Heart right ventricle (tissue), 16 donors: ENCODE measurements around the gene OR52W1. TPM values are rescaled to one million over a fixed set of nuclear protein-coding genes. Genes with fewer than 3 reads are reported as not detected.
A peak's percentile ranks its signal among the peaks of the same experiment; 100 is the strongest.
"Not testable (repeated sequence)": the region's sequence is repeated elsewhere in the genome, so short reads cannot be mapped to it uniquely, and the experiment has no call there.

Source experiments
- ATAC-seq, 8 donors: fragments of 200-7000 bp; cut with Tn5 transposase; one replicate each; pipeline ENCODE4 v1.9.1; 2020; ENCODE audit warnings: mild to moderate bottlenecking in 8 of 8, moderate library complexity in 8 of 8, moderate number of reproducible peaks in 1 of 8
- DNase-seq, 2 donors: peaks; one replicate each; pipeline ENCODE4 v3.0.0-alpha.2; 2020
- H3K27ac ChIP-seq, 10 donors: fragments of 200-600 bp; sonication (generic) in 2 of 10; one replicate each; pipeline versions ENCODE4 v1.5.0 to v1.8.0; 2020 to 2022; ENCODE audit warnings: mild to moderate bottlenecking in 3 of 10
- H3K27me3 ChIP-seq, 7 donors: fragments of 200-600 bp; one replicate each; pipeline ENCODE4 v1.8.0; 2021 to 2022; ENCODE audit warnings: mild to moderate bottlenecking in 2 of 7
- H3K36me3 ChIP-seq, 9 donors: fragments of 200-600 bp; sonication (generic) in 1 of 9; one replicate each; pipeline versions ENCODE4 v1.5.0 to v1.8.0; 2020 to 2022; ENCODE audit warnings: mild to moderate bottlenecking in 2 of 9
- H3K4me1 ChIP-seq, 9 donors: fragments of 200-600 bp; sonication (generic) in 1 of 9; one replicate each; pipeline versions ENCODE4 v1.5.0 to v1.8.0; 2020 to 2022; ENCODE audit warnings: mild to moderate bottlenecking in 4 of 9
- H3K4me3 ChIP-seq, 10 donors: fragments of 200-600 bp; sonication (generic) in 2 of 10; one replicate each; pipeline versions ENCODE4 v1.5.0 to v1.8.0; 2020 to 2022; ENCODE audit warnings: mild to moderate bottlenecking in 7 of 10, moderate library complexity in 2 of 10
- H3K9me3 ChIP-seq, 11 donors: fragments of 200-600 bp in 10 of 11; sonication (generic) in 2 of 11; one replicate each; pipeline versions ENCODE4 v1.5.0 to v1.8.0; 2013 to 2022; ENCODE audit warnings: mild to moderate bottlenecking in 2 of 11, control low read depth in 1 of 11, moderate library complexity in 1 of 11
- WGBS, 2 donors: extraction: QIAGEN DNeasy Blood & Tissue Kit; methylation state at CpG; one replicate each; pipeline ENCODE4 v1.1.7; 2013; ENCODE audit warnings: inconsistent platforms in 1 of 2; 5-methylcytosine and 5-hydroxymethylcytosine counted together
- intact Hi-C, 10 donors: fragments of 100-400 bp; cut with DNase I; formaldehyde crosslinking; loops; one replicate each; pipeline versions ENCODE4 v1.11.1 to v1.14.2; 2022
- polyA plus RNA-seq, 2 donors: library from polyadenylated mRNA; stranded (reverse); fragments of 200-250 nt; gene quantifications; one replicate each; pipeline ENCODE4 v1.2.3, GENCODE V29; 2013
- total RNA-seq, 10 donors: library from RNA; stranded (reverse); fragmentation: NEBNext Ultra II Directional in 3 of 10; extraction: Animal tissue kit (Norgen Biotek cat#: 25700) in 3 of 10; gene quantifications; one replicate each; pipeline versions ENCODE4 v1.2.1 to v1.2.4, GENCODE V29; 2021 to 2023
- TF ChIP-seq, protein P1 (sequence below), 9 donors: fragments of 200-600 bp; sonication (generic) in 2 of 9; IDR thresholded peaks; one replicate each; pipeline versions ENCODE4 v1.5.0 to v1.8.0; 2021 to 2022; ENCODE audit warnings: antibody characterized with exemption in 9 of 9, mild to moderate bottlenecking in 5 of 9, moderate library complexity in 1 of 9
- donor health status: Arrhythmogenic right ventricular cardiomyopathy.
- donor health status: ischemic (EF 13 %, LVEDD 7.1; RV severe dilation, severe dysfunction).
- donor health status: healthy with polysubstance abuse.
- donor health status: DM: no; HTN: yes; CAD: no.
- donor health status: DM: no; HTN: no; CAD: no.
- donor health status: ischemic (EF 25% LVEDD 6.9; RV normal size, moderate dysfunction).
- donor health status: ischemic (EF 25% LVEDD 5.7; RV mildly dilated, moderate dysfunction).
- donor health status: healthy.
- donor health status: DM: yes; HTN: yes; CAD: no.
- donor health status: Ischemic cardiomyopathy.
- donor health status: ischemic (EF 35%, LVEDD 5.7; RV mildly dilated, moderate dysfunction).
- donor health status: nonischemic (EF 11% LVEDD 7.7; RV severe dilation, severe dysfunction).
- donor health status: DM: yes; HTN: yes; CAD: no.
- donor health status: PGD.
- donor health status: ischemic (EF 29% LVEDD 5.4; RV normal size, mild dysfunction).
- donor health status: nonischemic (EF 23%, LVEDD 6.1; RV moderate dilation, normal function).

Gene OR52W1
- total and polyA plus RNA-seq, 12 donors = not detected

- 67 to 78% methylated on average over 1 of the region's 1 CpG for WGBS, 2 donors
- Histone ChIP-seq H3K36me3 (no peaks in the 10 kb centered on the region), H3K9me3 (no peaks in the 10 kb centered on the region), H3K27me3 (no peaks in the 10 kb centered on the region), H3K27ac (no peak overlapping the region), H3K4me1 (peaks cover 0 to 12% (median 0%) of the 10 kb centered on the region in 9 donors), H3K4me3 (no peak overlapping the region)
- TF ChIP-seq, protein P1, sequence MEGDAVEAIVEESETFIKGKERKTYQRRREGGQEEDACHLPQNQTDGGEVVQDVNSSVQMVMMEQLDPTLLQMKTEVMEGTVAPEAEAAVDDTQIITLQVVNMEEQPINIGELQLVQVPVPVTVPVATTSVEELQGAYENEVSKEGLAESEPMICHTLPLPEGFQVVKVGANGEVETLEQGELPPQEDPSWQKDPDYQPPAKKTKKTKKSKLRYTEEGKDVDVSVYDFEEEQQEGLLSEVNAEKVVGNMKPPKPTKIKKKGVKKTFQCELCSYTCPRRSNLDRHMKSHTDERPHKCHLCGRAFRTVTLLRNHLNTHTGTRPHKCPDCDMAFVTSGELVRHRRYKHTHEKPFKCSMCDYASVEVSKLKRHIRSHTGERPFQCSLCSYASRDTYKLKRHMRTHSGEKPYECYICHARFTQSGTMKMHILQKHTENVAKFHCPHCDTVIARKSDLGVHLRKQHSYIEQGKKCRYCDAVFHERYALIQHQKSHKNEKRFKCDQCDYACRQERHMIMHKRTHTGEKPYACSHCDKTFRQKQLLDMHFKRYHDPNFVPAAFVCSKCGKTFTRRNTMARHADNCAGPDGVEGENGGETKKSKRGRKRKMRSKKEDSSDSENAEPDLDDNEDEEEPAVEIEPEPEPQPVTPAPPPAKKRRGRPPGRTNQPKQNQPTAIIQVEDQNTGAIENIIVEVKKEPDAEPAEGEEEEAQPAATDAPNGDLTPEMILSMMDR (IDR thresholded peaks at IDR 0.05) = no peak
- intact Hi-C loops = no loop called here
- no peak for DNase-seq
- no peak for ATAC-seq
Observed at GRCh38 chr11:6240781-6241180, 41.8 kb downstream of the OR52W1 start.

DNA sequence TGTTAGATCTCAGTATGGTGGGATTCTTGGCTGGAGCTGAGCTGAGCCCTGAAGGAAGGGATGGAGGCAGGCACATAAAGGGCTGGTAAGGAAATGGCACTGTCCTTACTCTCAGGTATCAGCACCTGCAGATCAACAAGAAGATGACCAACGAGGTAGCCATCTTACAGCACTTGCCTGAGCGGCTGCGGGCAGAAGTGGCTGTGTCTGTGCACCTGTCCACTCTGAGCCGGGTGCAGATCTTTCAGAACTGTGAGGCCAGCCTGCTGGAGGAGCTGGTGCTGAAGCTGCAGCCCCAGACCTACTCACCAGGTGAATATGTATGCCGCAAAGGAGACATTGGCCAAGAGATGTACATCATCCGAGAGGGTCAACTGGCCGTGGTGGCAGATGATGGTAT lies 42.3 kb downstream of the OR52W1 start:
- WGBS, 2 donors = 94 to 98% methylated on average over 7 of the region's 7 CpGs
- Histone ChIP-seq H3K4me3 (no peak overlapping the region), H3K27ac (no peak overlapping the region), H3K4me1 (peaks cover 0 to 11% (median 0%) of the 10 kb centered on the region in 9 donors), H3K36me3 (no peaks in the 10 kb centered on the region), H3K27me3 (no peaks in the 10 kb centered on the region), H3K9me3 (no peaks in the 10 kb centered on the region)
- no peak for ATAC-seq
- intact Hi-C loops = no loop called here
- DNase-seq = no peak
- TF ChIP-seq, protein P1 (IDR thresholded peaks at IDR 0.05) = no peak

- Histone ChIP-seq H3K9me3 (peaks cover 0 to 5% (median 0%) of the 10 kb centered on the region in 11 donors), H3K27me3 (no peaks in the 10 kb centered on the region), H3K27ac (no peak overlapping the region), H3K4me1 (peaks cover 0 to 15% (median 6%) of the 10 kb centered on the region in 9 donors), H3K36me3 (no peaks in the 10 kb centered on the region), H3K4me3 (no peak overlapping the region)
- 95 to 98% methylated on average over 2 of the region's 2 CpGs for WGBS, 2 donors
- no peak for DNase-seq
- intact Hi-C loops = loop anchor here in 2 of 10 donors (5.0 kb wide), 1 partner anchor 107 kb away; no protein-coding TSS in a partner anchor
- no peak for ATAC-seq
- TF ChIP-seq, protein P1 (IDR thresholded peaks at IDR 0.05) = no peak
Observed at GRCh38 chr11:6245536-6245935, 46.5 kb downstream of the OR52W1 start.

- intact Hi-C loops = loop anchor here in 2 of 10 donors (5.0 kb wide), 1 partner anchor 104 kb away; no protein-coding TSS in a partner anchor
- DNase-seq = no peak
- Histone ChIP-seq H3K36me3 (no peaks in the 10 kb centered on the region), H3K4me3 (no peak overlapping the region), H3K27ac (no peak overlapping the region), H3K9me3 (peaks cover 0 to 5% (median 0%) of the 10 kb centered on the region in 11 donors), H3K4me1 (peaks cover 0 to 27% (median 6%) of the 10 kb centered on the region in 9 donors), H3K27me3 (no peaks in the 10 kb centered on the region)
- peak in 1 of 8 donors; percentile 17 for ATAC-seq
- TF ChIP-seq, protein P1 (IDR thresholded peaks at IDR 0.05) = no peak
- 73 to 93% methylated on average over 1 of the region's 1 CpG for WGBS, 2 donors
Observed at GRCh38 chr11:6248248-6248647, 49.2 kb downstream of the OR52W1 start.

DNA sequence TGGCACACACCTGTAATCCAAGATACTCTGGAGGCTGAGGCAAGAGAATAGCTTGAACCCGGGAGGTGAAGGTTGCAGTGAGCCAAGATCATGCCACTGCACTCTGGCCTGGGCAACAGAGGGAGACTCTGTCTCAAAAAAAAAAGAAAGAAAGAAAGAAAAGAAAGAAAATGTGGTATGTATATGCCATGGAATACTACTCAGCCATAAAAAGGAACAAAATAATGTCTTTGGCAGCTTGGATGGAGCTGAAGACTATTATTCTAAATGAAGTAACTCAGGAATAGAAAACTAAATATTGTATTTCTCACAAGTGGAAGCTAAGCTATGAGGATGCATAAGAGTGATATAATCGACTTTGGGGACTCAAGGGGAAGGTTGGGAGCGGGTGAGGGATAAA lies 49.9 kb downstream of the OR52W1 start:
- H3K4me1 ChIP-seq = peaks cover 0 to 27% (median 6%) of the 10 kb centered on the region in 9 donors
- WGBS, 2 donors = 95 to 96% methylated on average over 3 of the region's 3 CpGs
- intact Hi-C loops = loop anchor here in 2 of 10 donors (5.0 kb wide), 1 partner anchor 103 kb away; no protein-coding TSS in a partner anchor
- not testable (repeated sequence) for H3K36me3 ChIP-seq, H3K4me3 ChIP-seq, H3K27me3 ChIP-seq, DNase-seq, H3K27ac ChIP-seq, H3K9me3 ChIP-seq, ATAC-seq
